ENCODE results near the gene SLC35F1.

The SLC35F1 gene

GRCh38 chr6:118122161-118122725 lies 215.2 kb downstream of the SLC35F1 start:
- Histone ChIP-seq H2AFZ (ENCODE audit: low read depth, low read length) (no peak overlapping the region), H3K27me3 (ENCODE audit: insufficient read depth, low read length, poor library complexity) (no peaks in the 10 kb centered on the region), H3K9ac (ENCODE audit: low read depth, low read length) (no peak overlapping the region), H3K4me3 (ENCODE audit: low read depth in 1 of 2, low read length in 2 of 2) (no peak overlapping the region), H3K4me2 (ENCODE audit: insufficient read depth, low read length) (no peak overlapping the region), H3K27ac (ENCODE audit: low read length) (no peak overlapping the region), H3K9me3 (ENCODE audit: insufficient read depth, low read length, severe bottlenecking) (no peaks in the 10 kb centered on the region), H4K20me1 (ENCODE audit: insufficient read depth, low read length) (no peaks in the 10 kb centered on the region), H3K36me3 (ENCODE audit: insufficient read depth, low read length) (no peaks in the 10 kb centered on the region), H3K4me1 (ENCODE audit: insufficient read depth, low read length) (no peaks in the 10 kb centered on the region), H3K79me2 (ENCODE audit: insufficient read depth, low read length) (no peaks in the 10 kb centered on the region)
- DNase-seq (no peak), ATAC-seq (ENCODE audit: insufficient read depth, low read depth) (no peak)
- no peak for TF ChIP-seq CTCF (IDR thresholded peaks at IDR 0.05; ENCODE audit: borderline replicate concordance, extremely low read depth, low read length, poor library complexity, severe bottlenecking)

GRCh38 chr6:118122801-118123200 lies 215.7 kb downstream of the SLC35F1 start:
- H3K4me3 ChIP-seq (ENCODE audit: low read depth in 1 of 2, low read length in 2 of 2), result no peak overlapping the region
- no peak overlapping the region for H3K27ac ChIP-seq (ENCODE audit: low read length)
- H3K27me3 ChIP-seq (ENCODE audit: insufficient read depth, low read length, poor library complexity), result no peaks in the 10 kb centered on the region
- H3K4me2 ChIP-seq (ENCODE audit: insufficient read depth, low read length), result no peak overlapping the region
- H3K4me1 ChIP-seq (ENCODE audit: insufficient read depth, low read length), result no peaks in the 10 kb centered on the region
- TF ChIP-seq CTCF (IDR thresholded peaks at IDR 0.05; ENCODE audit: borderline replicate concordance, extremely low read depth, low read length, poor library complexity, severe bottlenecking) (no peak), EZH2 (IDR thresholded peaks at IDR 0.05; ENCODE audit: borderline replicate concordance, low read depth, low read length, severe bottlenecking) (no peak)
- no peak for ATAC-seq (ENCODE audit: insufficient read depth, low read depth)
- no peaks in the 10 kb centered on the region for H3K36me3 ChIP-seq (ENCODE audit: insufficient read depth, low read length)
- H2AFZ ChIP-seq (ENCODE audit: low read depth, low read length), result no peak overlapping the region
- no peaks in the 10 kb centered on the region for H4K20me1 ChIP-seq (ENCODE audit: insufficient read depth, low read length)
- DNase-seq, result no peak
- H3K79me2 ChIP-seq (ENCODE audit: insufficient read depth, low read length), result no peaks in the 10 kb centered on the region
- no peak overlapping the region for H3K9ac ChIP-seq (ENCODE audit: low read depth, low read length)
- no peaks in the 10 kb centered on the region for H3K9me3 ChIP-seq (ENCODE audit: insufficient read depth, low read length, severe bottlenecking)

GRCh38 chr6:118123503-118124037 lies 216.5 kb downstream of the SLC35F1 start:
- Histone ChIP-seq H3K27me3 (ENCODE audit: insufficient read depth, low read length, poor library complexity) (no peaks in the 10 kb centered on the region), H3K4me1 (ENCODE audit: insufficient read depth, low read length) (no peaks in the 10 kb centered on the region), H3K9ac (ENCODE audit: low read depth, low read length) (no peak overlapping the region), H3K4me2 (ENCODE audit: insufficient read depth, low read length) (no peak overlapping the region), H2AFZ (ENCODE audit: low read depth, low read length) (no peak overlapping the region), H3K27ac (ENCODE audit: low read length) (no peak overlapping the region), H3K9me3 (ENCODE audit: insufficient read depth, low read length, severe bottlenecking) (no peaks in the 10 kb centered on the region), H4K20me1 (ENCODE audit: insufficient read depth, low read length) (no peaks in the 10 kb centered on the region), H3K36me3 (ENCODE audit: insufficient read depth, low read length) (no peaks in the 10 kb centered on the region), H3K79me2 (ENCODE audit: insufficient read depth, low read length) (no peaks in the 10 kb centered on the region), H3K4me3 (ENCODE audit: low read depth in 1 of 2, low read length in 2 of 2) (no peak overlapping the region)
- ATAC-seq (ENCODE audit: insufficient read depth, low read depth), result no peak
- no peak for DNase-seq
- TF ChIP-seq EZH2 (IDR thresholded peaks at IDR 0.05; ENCODE audit: borderline replicate concordance, low read depth, low read length, severe bottlenecking) (no peak), CTCF (IDR thresholded peaks at IDR 0.05; ENCODE audit: borderline replicate concordance, extremely low read depth, low read length, poor library complexity, severe bottlenecking) (no peak)
